ENCODE data around the gene ZNF660.
A peak's percentile ranks its signal among the peaks of the same experiment; 100 is the strongest.

ZNF660 gene

GRCh38 chr3:44632193-44632592 is 47.4 kb downstream of the ZNF660 start:
- no peak for DNase-seq (ENCODE audit: low spot score)

DNA sequence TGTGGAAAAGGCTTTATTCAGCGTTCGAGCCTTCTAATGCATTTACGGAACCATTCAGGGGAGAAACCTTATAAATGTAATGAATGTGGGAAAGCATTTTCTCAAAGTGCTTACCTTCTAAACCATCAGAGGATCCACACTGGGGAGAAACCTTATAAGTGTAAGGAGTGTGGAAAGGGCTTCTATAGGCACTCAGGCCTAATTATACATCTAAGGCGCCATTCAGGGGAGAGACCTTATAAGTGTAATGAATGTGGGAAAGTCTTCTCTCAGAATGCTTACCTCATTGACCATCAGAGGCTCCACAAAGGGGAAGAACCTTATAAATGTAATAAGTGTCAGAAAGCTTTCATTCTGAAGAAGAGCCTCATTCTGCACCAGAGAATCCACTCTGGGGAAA is 57.6 kb downstream of the ZNF660 start:
- DNase-seq (ENCODE audit: low spot score) = no peak

GRCh38 chr3:44643024-44643423 is 58.3 kb downstream of the ZNF660 start:
- no peak for DNase-seq (ENCODE audit: low spot score)

DNA sequence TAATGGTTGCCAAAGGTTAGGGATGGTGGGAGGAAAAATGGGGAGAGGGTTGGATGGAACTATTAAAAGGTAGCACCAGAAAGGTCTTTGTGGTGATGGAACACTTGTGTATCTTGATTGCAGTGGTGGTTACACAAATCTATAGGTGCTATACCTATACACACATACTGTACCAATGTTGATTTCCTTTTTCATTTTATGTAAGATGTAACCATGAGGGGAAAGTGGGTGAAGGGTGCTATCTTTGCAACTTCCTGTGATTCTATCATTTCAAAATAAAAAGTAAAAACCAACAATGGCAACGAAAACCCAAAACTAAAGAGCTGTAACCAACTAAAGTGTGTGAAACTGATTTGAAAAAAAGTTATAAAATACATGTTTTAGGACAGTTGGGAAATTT is 63.0 kb downstream of the ZNF660 start:
- DNase-seq (ENCODE audit: low spot score) = no peak

- peak; percentile 90 for DNase-seq (ENCODE audit: low spot score)
These were observed 63.9 kb downstream of the ZNF660 start, which contains the start of gene ZNF35 for GRCh38 chr3:44648564-44649229. TSS of gene ZNF35 (plus strand) at chr3:44648732. CDS start at chr3:44651068, 2,336 bp downstream.

Data from hepatic stellate cell (primary cell).